IPS DF 6.9 (cell line): ENCODE results near the gene ALG8.
A peak's percentile ranks its signal among the peaks of the same experiment; 100 is the strongest.

Source experiments
- DNase-seq: peaks from one replicate; pipeline ENCODE4 v3.0.0-alpha.2; 2013; ENCODE audit warnings: low read depth, low spot score
- H3K27ac ChIP-seq: one replicate; pipeline ENCODE4 v1.5.1; 2013; ENCODE audit warnings: low read length, control low read depth
- H3K27me3 ChIP-seq: 2 replicates; pipeline ENCODE4 v1.6.1; 2013; ENCODE audit warnings: mild to moderate bottlenecking, low read length; ENCODE audit not compliant: control insufficient read depth, insufficient read depth
- H3K36me3 ChIP-seq: 2 replicates; pipeline ENCODE4 v1.6.1; 2013; ENCODE audit warnings: low read length; ENCODE audit not compliant: control insufficient read depth, insufficient read depth
- H3K4me1 ChIP-seq: 2 replicates; pipeline ENCODE4 v1.6.1; 2013; ENCODE audit warnings: low read length; ENCODE audit not compliant: control insufficient read depth, insufficient read depth
- H3K4me3 ChIP-seq: 2 replicates; pipeline ENCODE4 v1.5.1; 2013; ENCODE audit warnings: mild to moderate bottlenecking, low read length
- H3K9me3 ChIP-seq: 2 replicates; pipeline ENCODE4 v1.6.1; 2013; ENCODE audit warnings: low read length, inconsistent platforms; ENCODE audit not compliant: control insufficient read depth, insufficient read depth
- WGBS: extraction: QIAGEN DNeasy Blood & Tissue Kit; methylation state at CpG from one replicate; pipeline ENCODE4 v1.1.7; 2013; ENCODE audit warnings: mixed read lengths, missing lambda C conversion rate; ENCODE audit not compliant: insufficient read length, insufficient coverage; 5-methylcytosine and 5-hydroxymethylcytosine counted together

Gene ALG8

DNA sequence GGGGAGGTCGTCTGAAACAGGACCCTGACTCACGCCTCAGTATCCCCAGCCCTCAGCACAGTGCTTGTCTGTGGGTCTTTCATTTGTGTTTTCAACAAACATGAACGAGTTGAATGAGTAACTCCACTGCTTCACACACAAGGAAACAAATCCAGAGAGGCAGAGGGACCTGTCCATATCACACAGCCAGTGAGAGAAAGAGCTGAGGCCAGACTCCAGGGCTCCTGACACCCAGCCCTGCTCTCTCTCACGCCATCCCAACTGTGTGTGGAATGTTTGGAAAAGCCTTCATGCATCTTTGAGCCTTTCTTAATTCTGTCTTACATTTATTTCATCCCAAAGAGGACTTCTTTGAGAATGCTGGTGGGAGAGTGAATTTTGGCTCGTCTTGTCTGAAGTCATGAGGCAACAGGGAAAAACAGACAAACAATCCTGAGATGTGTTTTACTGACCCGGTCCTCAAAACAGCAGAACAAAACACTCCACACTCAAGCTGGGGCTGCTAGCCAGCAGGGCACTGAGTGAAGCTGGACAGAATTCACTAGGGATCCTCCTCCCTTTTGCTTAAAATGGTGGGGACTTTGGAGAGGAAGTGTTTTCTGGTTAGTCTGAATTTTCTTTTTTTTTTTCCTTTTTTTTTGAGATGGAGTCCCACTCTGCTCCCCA lies 19.7 kb upstream of the ALG8 start:
- WGBS, result no CpG with 5 or more reads among the region's 6 CpGs
- Histone ChIP-seq H3K27ac (no peak overlapping the region), H3K9me3 (no peaks in the 10 kb centered on the region), H3K36me3 (no peaks in the 10 kb centered on the region), H3K4me1 (no peaks in the 10 kb centered on the region), H3K27me3 (no peaks in the 10 kb centered on the region), H3K4me3 (no peak overlapping the region)
- no peak for DNase-seq

DNA sequence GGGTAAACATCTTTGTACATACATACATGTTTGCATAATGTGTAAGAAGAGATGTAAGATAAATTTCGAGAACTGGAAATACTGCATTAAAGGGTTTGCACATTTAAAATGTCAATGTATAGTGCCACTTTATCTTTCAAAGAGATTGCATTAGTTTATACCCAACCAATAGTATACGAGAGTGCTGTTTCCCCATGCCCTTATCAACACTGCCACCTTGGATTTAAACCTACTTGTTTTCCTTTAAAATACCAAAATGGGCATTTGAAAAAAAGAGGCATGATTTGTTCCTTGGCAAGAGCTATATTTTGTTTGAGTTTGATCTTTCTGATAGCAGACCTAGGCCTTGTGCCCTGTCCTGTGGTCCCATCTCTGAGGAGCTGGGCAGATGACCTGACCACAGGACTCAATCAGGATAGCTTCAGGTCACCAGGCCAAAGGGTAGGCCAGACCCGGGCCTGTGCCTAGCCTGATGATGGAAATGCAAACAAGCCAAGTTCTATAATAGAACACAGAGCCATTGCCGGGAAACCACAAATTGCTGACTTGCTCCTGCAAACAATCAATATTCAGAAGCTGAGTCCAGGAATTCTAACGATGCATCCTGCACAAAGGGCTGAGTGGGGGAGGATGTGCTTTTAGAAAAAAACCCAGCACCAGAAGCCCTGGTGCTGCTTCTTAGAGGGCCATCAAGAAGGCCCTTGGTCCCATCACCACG lies 16.9 kb upstream of the ALG8 start:
- Histone ChIP-seq H3K4me1 (no peaks in the 10 kb centered on the region), H3K36me3 (no peaks in the 10 kb centered on the region), H3K27ac (no peak overlapping the region), H3K4me3 (no peak overlapping the region), H3K9me3 (no peaks in the 10 kb centered on the region), H3K27me3 (no peaks in the 10 kb centered on the region)
- DNase-seq, result no peak
- WGBS, result no CpG with 5 or more reads among the region's 6 CpGs

DNA sequence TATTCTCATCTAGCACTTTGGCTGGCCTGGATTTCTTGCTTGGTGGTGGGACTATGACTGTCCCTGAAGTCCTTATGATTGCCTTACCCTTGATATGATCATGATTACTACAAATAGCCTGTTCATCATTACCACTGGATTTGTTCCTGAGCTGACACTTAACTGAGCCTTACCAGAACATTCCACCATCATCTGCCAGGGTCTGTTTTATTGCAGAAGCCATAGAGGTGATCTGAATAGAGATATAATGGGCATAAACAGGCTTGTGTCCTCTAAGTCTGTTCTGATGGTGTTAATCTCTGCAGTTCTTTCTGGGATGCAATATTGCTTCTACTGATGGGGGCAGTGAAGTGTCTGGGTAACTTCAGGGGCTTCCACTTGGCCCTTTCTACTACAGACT lies 12.4 kb upstream of the ALG8 start:
- Histone ChIP-seq H3K27me3 (no peaks in the 10 kb centered on the region), H3K9me3 (no peaks in the 10 kb centered on the region), H3K4me1 (no peaks in the 10 kb centered on the region), H3K27ac (no peak overlapping the region), H3K36me3 (no peaks in the 10 kb centered on the region), H3K4me3 (no peak overlapping the region)
- no peak for DNase-seq

DNA sequence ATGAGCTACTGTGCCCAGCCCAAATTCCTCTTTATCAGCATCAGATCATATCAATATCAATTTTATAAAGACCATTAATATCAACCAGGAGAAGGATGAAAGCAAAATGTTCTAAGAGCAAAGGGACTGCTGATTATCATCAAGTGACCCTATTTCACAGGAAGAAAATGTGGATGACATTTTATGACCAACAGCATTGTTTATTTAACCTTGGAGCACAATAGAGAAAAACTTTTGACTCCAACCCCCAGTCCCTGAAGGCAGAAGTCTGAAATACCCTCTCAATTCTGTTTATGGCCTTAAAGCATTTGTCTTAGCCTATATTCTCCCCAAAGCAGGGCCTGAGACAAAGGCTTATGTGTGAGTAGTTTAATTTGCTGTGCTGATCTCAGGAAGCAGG lies 11.3 kb upstream of the ALG8 start:
- Histone ChIP-seq H3K4me1 (no peaks in the 10 kb centered on the region), H3K27me3 (no peaks in the 10 kb centered on the region), H3K27ac (no peak overlapping the region), H3K4me3 (no peak overlapping the region), H3K36me3 (no peaks in the 10 kb centered on the region), H3K9me3 (no peaks in the 10 kb centered on the region)
- DNase-seq, result no peak

DNA sequence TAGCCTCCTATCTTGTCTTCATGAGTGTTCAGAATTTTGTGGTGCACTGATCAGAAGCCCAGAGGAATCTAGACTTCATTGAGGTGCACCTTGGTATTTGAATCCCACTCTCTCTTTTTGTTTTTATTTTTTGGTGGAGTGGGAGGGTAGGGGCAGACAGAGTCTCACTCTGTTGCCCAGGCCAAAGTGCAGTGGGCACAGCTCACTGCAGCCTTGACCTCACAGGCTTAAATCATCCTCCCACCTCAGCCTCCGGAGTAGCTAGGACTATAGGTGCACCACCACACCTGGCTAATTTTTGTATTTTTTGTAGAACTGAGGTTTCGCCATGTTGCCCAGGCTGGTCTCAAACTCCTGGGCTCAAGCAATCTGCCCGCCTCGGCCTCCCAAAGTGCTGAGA lies 10.9 kb upstream of the ALG8 start:
- Histone ChIP-seq H3K27ac (no peak overlapping the region), H3K9me3 (no peaks in the 10 kb centered on the region), H3K27me3 (no peaks in the 10 kb centered on the region), H3K36me3 (no peaks in the 10 kb centered on the region), H3K4me3 (no peak overlapping the region), H3K4me1 (no peaks in the 10 kb centered on the region)
- DNase-seq, result no peak
- no CpG with 5 or more reads among the region's 4 CpGs for WGBS

DNA sequence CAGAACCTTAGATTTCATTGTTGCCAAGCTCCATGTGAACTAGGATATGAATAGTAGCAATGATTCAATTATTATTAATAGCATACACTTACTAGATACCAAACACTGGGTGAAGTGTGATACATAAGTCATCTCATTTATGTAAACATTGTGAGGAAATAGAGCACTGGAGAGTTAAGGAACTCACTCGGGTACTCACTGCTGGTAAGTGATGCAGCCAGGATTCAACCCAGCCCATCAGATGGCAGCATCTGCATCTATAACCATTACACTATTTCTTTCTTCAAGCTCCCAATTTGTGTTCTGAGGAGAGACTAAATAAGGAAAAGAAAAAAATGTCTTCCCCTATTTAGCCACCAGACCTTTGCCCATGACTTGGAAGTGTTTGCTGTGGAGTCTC lies 10.2 kb upstream of the ALG8 start:
- WGBS, result no CpG with 5 or more reads among the region's 1 CpG
- Histone ChIP-seq H3K9me3 (no peaks in the 10 kb centered on the region), H3K27me3 (no peaks in the 10 kb centered on the region), H3K4me1 (no peaks in the 10 kb centered on the region), H3K27ac (no peak overlapping the region), H3K36me3 (no peaks in the 10 kb centered on the region), H3K4me3 (no peak overlapping the region)
- DNase-seq, result no peak

DNA sequence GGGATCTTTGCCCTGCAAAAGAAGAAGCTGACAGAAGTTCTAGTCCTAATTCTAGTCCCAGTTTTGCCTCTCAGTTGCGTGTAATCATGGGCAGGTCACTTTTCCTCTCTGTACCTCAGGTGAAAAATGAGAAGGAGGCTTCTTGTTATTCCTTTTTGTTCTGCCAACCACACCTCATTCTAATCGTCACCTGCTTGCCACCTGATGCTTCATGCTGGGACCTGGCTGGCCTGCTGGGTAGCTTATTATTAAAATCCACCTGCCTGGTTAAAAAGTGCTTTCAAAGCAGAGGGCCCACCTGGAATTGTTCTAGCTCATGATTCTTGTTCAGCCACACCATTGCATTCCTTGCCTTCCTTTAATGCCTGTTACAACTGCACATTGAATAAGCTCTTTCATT lies 8.4 kb upstream of the ALG8 start:
- Histone ChIP-seq H3K4me3 (no peak overlapping the region), H3K27me3 (no peaks in the 10 kb centered on the region), H3K27ac (no peak overlapping the region), H3K4me1 (no peaks in the 10 kb centered on the region), H3K36me3 (no peaks in the 10 kb centered on the region), H3K9me3 (no peaks in the 10 kb centered on the region)
- WGBS, result no CpG with 5 or more reads among the region's 2 CpGs
- DNase-seq, result no peak

DNA sequence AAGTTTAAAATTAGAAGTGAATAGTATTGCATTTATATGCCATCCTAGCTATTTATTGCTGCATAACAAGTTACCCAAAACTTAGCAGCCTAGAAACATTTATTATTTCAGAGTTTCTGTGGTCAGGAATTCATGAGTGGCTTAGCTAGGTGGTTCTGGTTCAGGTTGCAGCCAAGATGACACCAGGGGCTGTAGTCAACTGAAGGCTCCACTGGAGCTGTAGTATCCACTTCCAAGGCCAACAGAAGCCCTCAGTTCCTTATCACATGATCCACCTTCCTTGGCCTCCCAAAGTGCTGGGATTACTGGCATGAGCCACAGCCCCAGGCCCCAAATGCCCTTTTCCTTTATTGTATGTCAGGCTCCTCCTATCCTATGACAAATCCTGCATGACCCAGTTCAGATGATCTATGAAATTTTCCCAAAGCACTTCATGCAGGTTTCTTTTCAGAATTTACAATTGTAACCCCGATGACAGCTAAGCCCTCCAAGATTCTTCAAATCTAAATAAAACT lies 6.1 kb upstream of the ALG8 start:
- no peak overlapping the region for H3K27ac ChIP-seq
- H3K4me1 ChIP-seq, result no peaks in the 10 kb centered on the region
- DNase-seq, result no peak
- H3K27me3 ChIP-seq, result no peaks in the 10 kb centered on the region
- H3K9me3 ChIP-seq, result no peaks in the 10 kb centered on the region
- no CpG with 5 or more reads among the region's 1 CpG for WGBS
- H3K4me3 ChIP-seq, result no peak overlapping the region
- no peaks in the 10 kb centered on the region for H3K36me3 ChIP-seq

DNA sequence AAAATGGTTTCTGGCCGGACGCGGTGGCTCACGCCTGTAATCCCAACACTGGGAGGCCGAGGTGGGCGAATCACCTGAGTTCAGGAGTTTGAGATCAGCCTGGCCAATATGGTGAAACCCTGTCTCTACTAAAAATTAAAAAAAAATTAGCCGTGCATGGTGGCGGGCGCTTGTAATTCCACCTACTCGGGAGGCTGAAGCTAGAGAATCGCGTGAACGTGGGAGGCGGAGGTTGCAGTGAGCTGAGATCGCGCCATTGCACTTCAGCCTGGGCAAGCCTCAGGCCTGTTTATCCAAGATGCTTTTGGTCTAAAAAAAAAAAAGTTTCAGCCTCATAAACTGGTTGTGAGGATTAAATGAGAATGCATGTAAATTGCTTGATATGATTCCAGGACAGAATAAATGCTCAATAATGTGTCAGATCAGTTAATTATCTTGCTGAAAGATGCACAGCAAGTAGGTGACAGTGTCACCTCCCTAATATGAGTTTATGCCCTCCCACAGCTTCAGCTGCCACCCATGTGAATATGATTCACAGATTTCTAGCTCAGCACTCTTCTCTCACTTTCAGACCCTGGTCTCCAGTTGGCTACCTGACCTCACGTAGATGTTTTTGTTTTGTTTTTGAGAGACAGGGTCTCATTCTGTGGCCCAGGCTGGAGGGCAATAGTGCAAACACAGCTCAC lies 1.1 kb upstream of the ALG8 start:
- Histone ChIP-seq H3K36me3 (no peaks in the 10 kb centered on the region), H3K9me3 (no peaks in the 10 kb centered on the region), H3K27ac (no peak overlapping the region), H3K4me1 (no peaks in the 10 kb centered on the region), H3K27me3 (no peaks in the 10 kb centered on the region), H3K4me3 (no peak overlapping the region; the same call in 1 of the 2 replicates)
- no CpG with 5 or more reads among the region's 17 CpGs for WGBS
- DNase-seq, result no peak

DNA sequence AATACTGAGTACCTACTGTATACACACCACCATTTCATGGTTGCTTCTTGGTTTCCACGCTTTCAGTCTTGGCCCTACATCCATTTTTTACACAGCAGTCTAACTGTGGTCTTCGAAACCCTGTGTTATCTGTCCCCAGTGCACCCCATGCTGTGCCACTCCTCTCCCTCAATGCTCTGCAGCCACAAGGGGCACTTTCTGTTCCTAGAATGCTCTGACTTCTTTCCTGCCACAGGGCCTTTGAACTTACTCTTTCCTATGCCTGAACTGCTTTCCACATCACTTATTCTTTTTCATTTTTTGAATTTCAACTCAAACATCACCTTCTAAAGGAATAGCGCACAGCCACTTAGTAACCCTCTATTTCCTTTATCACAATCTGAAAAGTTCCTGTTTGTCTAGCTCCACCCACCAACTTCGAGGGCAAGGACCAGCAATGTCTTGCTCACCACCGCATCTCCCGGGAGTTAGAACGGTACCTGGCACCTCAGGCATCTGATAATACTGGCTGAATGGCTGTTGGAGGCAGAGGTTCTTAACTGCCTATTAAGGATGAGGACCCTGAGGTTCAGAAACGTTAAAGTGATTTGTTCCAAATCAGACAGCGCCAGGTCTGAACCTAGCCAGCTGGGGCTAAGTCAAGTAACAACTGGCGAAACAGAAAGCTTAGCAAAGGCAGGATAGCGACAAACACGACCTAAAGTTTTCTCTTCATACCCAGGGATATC lies 568 bp downstream of the ALG8 start:
- H3K27me3 ChIP-seq, result no peaks in the 10 kb centered on the region
- no peaks in the 10 kb centered on the region for H3K36me3 ChIP-seq
- no peak overlapping the region for H3K27ac ChIP-seq
- peak overlapping the region; percentile 94; the same call in 1 of the 2 replicates for H3K4me3 ChIP-seq
- H3K4me1 ChIP-seq, result no peaks in the 10 kb centered on the region
- no CpG with 5 or more reads among the region's 12 CpGs for WGBS
- no peak for DNase-seq
- no peaks in the 10 kb centered on the region for H3K9me3 ChIP-seq
